HG03432 (cell line): ENCODE results near the gene TBC1D24.

Experiments used
- ATAC-seq: cut with Tn5 transposase; IDR thresholded peaks from one replicate; pipeline ENCODE4 v1.9.1; 2021; ENCODE audit warnings: mild to moderate bottlenecking, moderate library complexity; ENCODE audit not compliant: unreplicated experiment

TBC1D24 gene

GRCh38 chr16:2481676-2482075 lies 6.7 kb downstream of the TBC1D24 start:
- no peak for ATAC-seq

- ATAC-seq, result no peak
These were observed 7.3 kb downstream of the TBC1D24 start for GRCh38 chr16:2482249-2482648.

DNA sequence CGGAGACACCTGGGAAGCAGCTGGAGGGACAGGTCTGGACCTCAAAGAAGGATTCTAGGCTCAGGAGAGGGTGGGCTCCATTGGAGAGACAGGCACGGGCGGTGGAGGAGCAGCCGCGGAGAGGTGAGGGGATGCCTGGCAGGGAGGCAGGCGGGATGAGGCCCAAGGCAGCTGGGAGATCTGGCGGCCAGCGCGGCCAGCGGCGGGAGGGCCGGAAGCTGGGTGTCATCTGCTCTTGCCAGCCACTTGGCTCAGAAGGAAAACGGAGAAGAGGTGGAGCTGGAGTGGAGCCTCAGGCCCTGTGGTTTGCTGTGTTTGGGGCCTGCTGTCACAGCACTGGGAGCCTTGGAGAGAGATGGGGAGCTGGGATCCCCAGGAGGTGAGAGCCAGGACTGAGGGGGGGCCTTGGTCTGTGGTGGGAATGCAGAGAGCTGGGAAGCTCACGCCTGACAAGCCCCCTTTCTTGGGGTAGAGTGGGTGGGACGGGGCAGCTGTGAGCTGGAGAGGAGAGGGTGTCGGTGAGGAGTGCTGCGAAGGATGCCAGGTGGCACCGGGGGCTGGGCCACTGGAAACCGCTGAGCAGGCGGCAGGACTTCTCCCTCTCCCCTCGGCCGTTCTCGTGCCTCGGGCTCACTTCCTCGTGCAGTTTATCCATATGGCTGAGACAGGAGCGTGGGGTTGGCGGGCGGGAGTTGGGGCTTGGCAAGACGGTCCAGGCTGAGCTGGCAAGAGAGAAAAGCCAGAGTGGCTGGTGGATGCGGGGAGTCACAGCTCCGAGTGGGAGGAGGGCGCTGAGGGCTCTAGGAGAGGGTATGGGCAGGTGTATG lies 8.0 kb downstream of the TBC1D24 start:
- ATAC-seq, result no peak

- no peak for ATAC-seq
These were observed 9.3 kb downstream of the TBC1D24 start for GRCh38 chr16:2483939-2484897.

DNA sequence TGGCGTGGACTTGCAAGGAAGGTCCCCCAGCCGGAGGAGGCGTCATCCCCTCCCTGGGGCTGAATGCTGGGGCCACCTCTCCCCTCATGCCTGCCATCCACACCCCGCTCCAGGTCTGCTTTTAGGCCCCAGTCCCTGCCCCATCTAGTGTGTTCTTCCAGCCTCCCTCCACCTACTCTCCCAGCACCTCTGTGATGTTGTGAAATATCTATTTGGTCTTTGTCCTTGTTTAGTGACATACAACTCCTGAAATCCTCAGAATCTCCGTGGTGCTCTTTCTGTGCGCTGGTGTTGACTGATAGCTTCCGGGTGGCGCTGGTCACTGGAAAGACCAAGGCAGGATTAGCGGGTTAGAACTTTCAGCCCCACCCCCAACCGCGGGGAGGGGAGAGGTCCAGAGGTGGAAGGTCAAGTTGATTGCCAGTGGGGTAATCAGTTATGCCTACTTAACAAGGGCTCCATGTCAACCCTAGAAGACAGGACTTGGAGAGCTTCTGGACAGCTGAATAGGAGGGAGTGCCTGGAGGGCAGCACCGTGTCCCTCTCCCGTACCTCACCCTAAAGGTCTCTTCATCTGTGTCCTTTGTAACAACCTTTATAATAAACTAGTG lies 10.1 kb downstream of the TBC1D24 start:
- ATAC-seq, result no peak

GRCh38 chr16:2485811-2486507 lies 11.0 kb downstream of the TBC1D24 start:
- no peak for ATAC-seq

DNA sequence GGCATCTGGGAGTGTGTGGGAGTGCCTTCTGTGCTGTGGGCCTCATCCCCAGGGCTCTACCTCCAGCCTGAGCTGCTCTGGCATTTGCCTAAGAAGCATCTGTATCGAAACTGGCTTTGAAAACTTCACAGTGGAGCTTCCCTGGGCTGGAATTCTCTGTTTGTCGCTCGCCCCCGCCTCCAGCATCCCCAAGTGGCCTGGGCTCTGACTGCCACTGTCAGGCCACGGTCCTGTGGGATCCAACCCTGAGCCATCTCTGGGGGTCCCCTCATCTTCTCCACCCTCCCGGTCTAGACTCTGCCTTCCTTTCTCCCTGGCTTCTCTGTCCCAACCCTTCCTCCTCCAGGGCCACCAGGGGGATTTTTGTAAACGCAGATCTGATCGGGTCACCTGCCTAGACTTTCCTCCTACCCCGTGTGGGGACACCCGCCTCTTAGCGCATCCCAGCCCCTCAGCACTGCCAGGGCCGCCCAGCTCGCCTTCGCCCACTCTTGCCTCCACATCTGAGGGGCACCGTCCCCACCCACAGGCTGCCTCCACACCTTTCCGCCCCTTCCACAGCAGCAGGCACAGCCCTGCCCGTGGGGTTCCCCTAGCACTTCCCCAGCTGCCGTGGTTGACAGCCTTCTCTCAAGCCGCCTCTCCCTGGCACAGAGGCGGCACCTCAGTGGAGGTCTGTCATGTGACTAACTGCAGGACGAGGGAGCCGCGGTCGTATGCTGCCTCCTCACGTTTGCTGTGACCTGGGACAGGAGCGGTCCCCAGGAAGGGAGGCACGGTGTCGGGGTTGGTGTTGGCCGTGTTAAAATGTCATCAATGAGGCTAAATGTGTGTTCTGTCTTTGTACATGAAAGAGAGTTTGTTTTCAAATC lies 12.0 kb downstream of the TBC1D24 start:
- peak; percentile 76 for ATAC-seq

- no peak for ATAC-seq
These were observed 12.6 kb downstream of the TBC1D24 start for GRCh38 chr16:2487517-2487842.

GRCh38 chr16:2487903-2488531 lies 13.1 kb downstream of the TBC1D24 start:
- no peak for ATAC-seq

GRCh38 chr16:2489581-2489980 lies 14.7 kb downstream of the TBC1D24 start:
- ATAC-seq, result no peak

GRCh38 chr16:2490190-2491105 lies 15.5 kb downstream of the TBC1D24 start:
- no peak for ATAC-seq

GRCh38 chr16:2492292-2492691 lies 17.4 kb downstream of the TBC1D24 start:
- no peak for ATAC-seq

GRCh38 chr16:2493605-2494004 lies 18.7 kb downstream of the TBC1D24 start:
- no peak for ATAC-seq

- no peak for ATAC-seq
These were observed 19.7 kb downstream of the TBC1D24 start for GRCh38 chr16:2494616-2495015.

DNA sequence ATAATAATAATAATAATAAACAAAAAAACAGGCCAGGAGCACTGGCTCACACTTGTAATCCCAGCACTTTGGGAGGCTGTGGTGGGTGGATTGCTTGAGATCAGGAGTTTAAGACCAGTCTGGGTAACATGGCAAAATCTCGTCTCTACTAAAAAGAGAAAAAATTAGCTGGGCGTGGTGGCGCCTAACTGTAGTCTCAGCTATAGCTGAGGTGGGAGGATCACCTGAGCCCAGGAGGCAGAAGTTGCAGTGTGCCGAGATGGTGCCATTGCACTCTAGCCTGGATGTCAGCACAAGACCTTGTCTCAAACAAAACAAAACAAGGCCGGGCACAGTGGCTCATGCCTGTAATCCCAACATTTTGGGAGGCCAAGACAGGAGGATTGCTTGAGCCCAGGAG lies 20.1 kb downstream of the TBC1D24 start:
- ATAC-seq, result no peak

DNA sequence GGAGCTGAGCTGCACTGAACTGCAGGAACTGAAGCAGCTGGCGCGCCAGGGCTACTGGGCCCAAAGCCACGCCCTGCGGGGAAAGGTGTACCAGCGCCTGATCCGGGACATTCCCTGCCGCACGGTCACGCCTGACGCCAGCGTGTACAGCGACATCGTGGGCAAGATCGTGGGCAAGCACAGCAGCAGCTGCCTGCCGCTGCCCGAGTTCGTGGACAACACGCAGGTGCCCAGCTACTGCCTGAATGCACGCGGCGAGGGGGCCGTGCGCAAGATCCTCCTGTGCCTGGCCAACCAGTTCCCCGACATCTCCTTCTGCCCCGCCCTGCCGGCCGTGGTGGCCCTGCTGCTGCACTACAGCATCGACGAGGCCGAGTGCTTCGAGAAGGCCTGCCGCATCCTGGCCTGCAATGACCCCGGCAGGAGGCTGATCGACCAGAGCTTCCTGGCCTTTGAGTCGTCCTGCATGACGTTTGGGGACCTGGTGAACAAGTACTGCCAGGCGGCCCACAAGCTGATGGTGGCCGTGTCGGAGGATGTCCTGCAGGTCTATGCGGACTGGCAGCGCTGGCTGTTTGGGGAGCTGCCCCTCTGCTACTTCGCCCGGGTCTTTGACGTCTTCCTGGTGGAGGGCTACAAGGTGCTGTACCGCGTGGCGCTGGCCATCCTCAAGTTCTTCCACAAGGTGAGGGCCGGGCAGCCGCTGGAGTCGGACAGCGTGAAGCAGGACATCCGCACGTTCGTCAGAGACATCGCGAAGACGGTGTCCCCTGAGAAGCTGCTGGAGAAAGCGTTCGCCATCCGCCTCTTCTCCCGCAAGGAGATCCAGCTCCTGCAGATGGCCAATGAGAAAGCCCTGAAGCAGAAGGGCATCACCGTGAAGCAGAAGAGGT lies 21.5 kb downstream of the TBC1D24 start:
- ATAC-seq, result no peak

DNA sequence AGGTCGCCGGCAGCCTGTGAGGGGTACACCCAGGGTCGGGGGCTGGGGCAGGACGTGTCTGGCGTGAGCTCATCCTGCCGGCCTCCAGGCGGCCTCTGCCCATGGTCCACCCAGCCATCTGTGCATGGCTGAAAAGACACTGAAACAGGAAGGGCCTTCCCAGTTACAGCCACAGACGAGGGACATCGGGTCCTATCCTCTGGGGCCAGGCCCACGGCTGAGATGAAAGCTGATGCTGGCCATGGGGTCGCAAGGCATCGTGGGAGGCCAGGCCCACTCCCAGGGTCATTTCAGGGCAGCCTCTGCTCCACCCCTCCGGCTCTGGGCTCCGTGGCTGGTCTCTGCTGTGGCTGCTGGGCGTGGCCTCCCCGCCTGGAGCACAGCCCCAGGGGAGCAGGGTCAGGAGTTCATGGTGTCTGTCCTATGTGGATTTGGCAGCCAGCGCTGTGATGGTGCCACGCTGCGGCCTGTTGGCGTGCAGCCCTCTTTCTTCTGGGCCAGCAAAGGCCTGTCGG lies 22.2 kb downstream of the TBC1D24 start:
- no peak for ATAC-seq
